SK-N-SH treated with all-trans-retinoic acid at 6 μM for 48 hours (cell line): ENCODE data around the gene FHIT.

Experiments used
- ATAC-seq: fragments of 200-7000 bp; cut with Tn5 transposase; 3 replicates; pipeline ENCODE4 v1.9.1; 2020; ENCODE audit warnings: mild to moderate bottlenecking, moderate library complexity
- ARNTL ChIP-seq: fragments of 450-650 bp; formaldehyde crosslinking; IDR thresholded peaks from 2 replicates; pipeline ENCODE4 v1.5.0; 2020; ENCODE audit warnings: low read depth, mild to moderate bottlenecking, moderate library complexity, borderline replicate concordance
- BACH2 ChIP-seq: fragments of 250-450 bp; sonication (Bioruptor Pico); IDR thresholded peaks from 2 replicates; pipeline ENCODE4 v1.9.0; 2021; ENCODE audit warnings: mild to moderate bottlenecking, borderline replicate concordance
- CSDC2 ChIP-seq: fragments of 250-450 bp; sonication (Bioruptor Pico); IDR thresholded peaks from 2 replicates; pipeline ENCODE4 v1.5.0; 2020; ENCODE audit warnings: mild to moderate bottlenecking, moderate library complexity
- CSRNP3 ChIP-seq: fragments of 250-450 bp; sonication (Bioruptor Pico); IDR thresholded peaks from 2 replicates; pipeline ENCODE4 v1.5.1; 2021; ENCODE audit warnings: mild to moderate bottlenecking, moderate library complexity
- ESRRG ChIP-seq: fragments of 250-450 bp; sonication (Bioruptor Pico); IDR thresholded peaks from 2 replicates; pipeline ENCODE4 v1.6.1; 2021; ENCODE audit warnings: mild to moderate bottlenecking
- GLIS3 ChIP-seq: fragments of 250-450 bp; sonication (Bioruptor Pico); IDR thresholded peaks from 2 replicates; pipeline ENCODE4 v1.5.0; 2020; ENCODE audit warnings: mild to moderate bottlenecking, moderate library complexity
- ISL1 ChIP-seq: fragments of 250-450 bp; sonication (Bioruptor Pico); IDR thresholded peaks from 2 replicates; pipeline ENCODE4 v2.1.2; 2022; ENCODE audit warnings: mild to moderate bottlenecking, moderate library complexity
- PATZ1 ChIP-seq: fragments of 250-450 bp; sonication (Bioruptor Pico); IDR thresholded peaks from 2 replicates; pipeline ENCODE4 v1.8.0; 2020; ENCODE audit warnings: mild to moderate bottlenecking, moderate library complexity, borderline replicate concordance
- POU6F1 ChIP-seq: fragments of 250-450 bp; sonication (Bioruptor Pico); IDR thresholded peaks from 2 replicates; pipeline ENCODE4 v1.8.0; 2021; ENCODE audit warnings: low read depth, mild to moderate bottlenecking, moderate library complexity, borderline replicate concordance
- PPARA ChIP-seq: fragments of 250-450 bp; sonication (Bioruptor Pico); IDR thresholded peaks from 2 replicates; pipeline ENCODE4 v1.5.0; 2020; ENCODE audit warnings: mild to moderate bottlenecking, borderline replicate concordance
- RARB ChIP-seq: fragments of 250-450 bp; sonication (Bioruptor Pico); IDR thresholded peaks from 2 replicates; pipeline ENCODE4 v1.8.0; 2021; ENCODE audit warnings: mild to moderate bottlenecking, moderate library complexity
- SNAI2 ChIP-seq: fragments of 250-450 bp; sonication (Bioruptor Pico); IDR thresholded peaks from 2 replicates; pipeline ENCODE4 v1.5.0; 2020; ENCODE audit warnings: mild to moderate bottlenecking, moderate library complexity
- TCF4 ChIP-seq: fragments of 250-450 bp; sonication (Bioruptor Pico); IDR thresholded peaks from 2 replicates; pipeline ENCODE4 v1.8.0; 2021; ENCODE audit warnings: mild to moderate bottlenecking, moderate library complexity, borderline replicate concordance
- TOX ChIP-seq: fragments of 250-450 bp; sonication (Bioruptor Pico); IDR thresholded peaks from 2 replicates; pipeline ENCODE4 v1.8.0; 2021; ENCODE audit warnings: mild to moderate bottlenecking, moderate library complexity, borderline replicate concordance
- TSHZ2 ChIP-seq: fragments of 250-450 bp; sonication (Bioruptor Pico); IDR thresholded peaks from 2 replicates; pipeline ENCODE4 v1.5.0; 2020; ENCODE audit warnings: mild to moderate bottlenecking, moderate library complexity
- ZC3H10 ChIP-seq: fragments of 250-450 bp; sonication (Bioruptor Pico); IDR thresholded peaks from 2 replicates; pipeline ENCODE4 v1.5.1; 2021; ENCODE audit warnings: mild to moderate bottlenecking, moderate library complexity
- ZFP3 ChIP-seq: fragments of 250-450 bp; sonication (Bioruptor Pico); IDR thresholded peaks from 2 replicates; pipeline ENCODE4 v1.5.0; 2020; ENCODE audit warnings: mild to moderate bottlenecking, moderate library complexity
- ZFP30 ChIP-seq: fragments of 450-650 bp; formaldehyde crosslinking; IDR thresholded peaks from 2 replicates; pipeline ENCODE4 v1.5.0; 2022; ENCODE audit warnings: mild to moderate bottlenecking, moderate library complexity
- ZNF565 ChIP-seq: fragments of 450-650 bp; formaldehyde crosslinking; conservative IDR thresholded peaks from 2 replicates; pipeline ENCODE4 v1.5.0; 2020; ENCODE audit warnings: low read depth, mild to moderate bottlenecking, moderate library complexity
- ZNF70 ChIP-seq: fragments of 450-650 bp; formaldehyde crosslinking; IDR thresholded peaks from 2 replicates; pipeline ENCODE4 v1.5.0; 2020; ENCODE audit warnings: mild to moderate bottlenecking, moderate library complexity
- ZNF8 ChIP-seq: fragments of 450-650 bp; formaldehyde crosslinking; IDR thresholded peaks from 2 replicates; pipeline ENCODE4 v1.5.0; 2020; ENCODE audit warnings: mild to moderate bottlenecking, moderate library complexity

Gene FHIT

GRCh38 chr3:60697132-60697531, 554.1 kb downstream of the FHIT start:
- no peak for ATAC-seq
- TF ChIP-seq ISL1 (no peak), TOX (CRISPR knock-in tag) (no peak), TSHZ2 (no peak), BACH2 (CRISPR knock-in tag) (no peak), ESRRG (CRISPR knock-in tag) (no peak), SNAI2 (CRISPR knock-in tag) (no peak), ZFP3 (CRISPR knock-in tag) (no peak), CSRNP3 (CRISPR knock-in tag) (no peak), PATZ1 (CRISPR knock-in tag) (no peak), ZC3H10 (CRISPR knock-in tag) (no peak), ZNF8 (CRISPR knock-in tag) (no peak), ARNTL (CRISPR knock-in tag) (no peak), GLIS3 (no peak), ZNF70 (no peak), CSDC2 (CRISPR knock-in tag) (no peak), POU6F1 (no peak)

- ATAC-seq, result no peak
- TF ChIP-seq ZNF565 (no peak), ISL1 (peak; percentile 58), ZC3H10 (CRISPR knock-in tag) (no peak)
These were observed 554.7 kb downstream of the FHIT start for GRCh38 chr3:60696428-60697125.

GRCh38 chr3:60675424-60675823, 575.8 kb downstream of the FHIT start:
- TF ChIP-seq ZNF565, result no peak
- no peak for TF ChIP-seq ZFP30 (CRISPR knock-in tag)
- no peak for ATAC-seq

- no peak for ATAC-seq
- TF ChIP-seq PATZ1 (CRISPR knock-in tag) (no peak), CSDC2 (CRISPR knock-in tag) (no peak), ZNF565 (no peak), ZNF70 (no peak), CSRNP3 (CRISPR knock-in tag) (no peak), BACH2 (CRISPR knock-in tag) (no peak), TCF4 (CRISPR knock-in tag) (no peak), ZC3H10 (CRISPR knock-in tag) (no peak), TOX (CRISPR knock-in tag) (no peak), ESRRG (CRISPR knock-in tag) (no peak), RARB (no peak), PPARA (CRISPR knock-in tag) (no peak), POU6F1 (no peak), ARNTL (CRISPR knock-in tag) (no peak)
These were observed 576.4 kb downstream of the FHIT start for GRCh38 chr3:60674870-60675269.
